AG09309 (cell line): ENCODE measurements around the gene TACC2.

ENCODE experiments used
- DNase-seq: peaks from one replicate; pipeline ENCODE4 v3.0.0-alpha.2; 2010; ENCODE audit warnings: low read depth
- H3K4me3 ChIP-seq: 2 replicates; pipeline ENCODE4 v1.5.1; 2011; ENCODE audit warnings: mild to moderate bottlenecking, low read depth, low read length, moderate library complexity; ENCODE audit not compliant: control insufficient read depth
- TF ChIP-seq, protein P1 (sequence below): IDR thresholded peaks from 2 replicates; pipeline ENCODE4 v1.5.1; 2011; ENCODE audit warnings: mild to moderate bottlenecking, low read depth, low read length, inconsistent platforms; ENCODE audit not compliant: insufficient read depth, control insufficient read depth; ENCODE audit errors: missing control alignments

TACC2 gene

GRCh38 chr10:122265896-122266295, 276.9 kb downstream of the TACC2 start:
- TF ChIP-seq, protein P1, sequence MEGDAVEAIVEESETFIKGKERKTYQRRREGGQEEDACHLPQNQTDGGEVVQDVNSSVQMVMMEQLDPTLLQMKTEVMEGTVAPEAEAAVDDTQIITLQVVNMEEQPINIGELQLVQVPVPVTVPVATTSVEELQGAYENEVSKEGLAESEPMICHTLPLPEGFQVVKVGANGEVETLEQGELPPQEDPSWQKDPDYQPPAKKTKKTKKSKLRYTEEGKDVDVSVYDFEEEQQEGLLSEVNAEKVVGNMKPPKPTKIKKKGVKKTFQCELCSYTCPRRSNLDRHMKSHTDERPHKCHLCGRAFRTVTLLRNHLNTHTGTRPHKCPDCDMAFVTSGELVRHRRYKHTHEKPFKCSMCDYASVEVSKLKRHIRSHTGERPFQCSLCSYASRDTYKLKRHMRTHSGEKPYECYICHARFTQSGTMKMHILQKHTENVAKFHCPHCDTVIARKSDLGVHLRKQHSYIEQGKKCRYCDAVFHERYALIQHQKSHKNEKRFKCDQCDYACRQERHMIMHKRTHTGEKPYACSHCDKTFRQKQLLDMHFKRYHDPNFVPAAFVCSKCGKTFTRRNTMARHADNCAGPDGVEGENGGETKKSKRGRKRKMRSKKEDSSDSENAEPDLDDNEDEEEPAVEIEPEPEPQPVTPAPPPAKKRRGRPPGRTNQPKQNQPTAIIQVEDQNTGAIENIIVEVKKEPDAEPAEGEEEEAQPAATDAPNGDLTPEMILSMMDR: no peak
- no peak for DNase-seq
- no peak overlapping the region for H3K4me3 ChIP-seq

DNA sequence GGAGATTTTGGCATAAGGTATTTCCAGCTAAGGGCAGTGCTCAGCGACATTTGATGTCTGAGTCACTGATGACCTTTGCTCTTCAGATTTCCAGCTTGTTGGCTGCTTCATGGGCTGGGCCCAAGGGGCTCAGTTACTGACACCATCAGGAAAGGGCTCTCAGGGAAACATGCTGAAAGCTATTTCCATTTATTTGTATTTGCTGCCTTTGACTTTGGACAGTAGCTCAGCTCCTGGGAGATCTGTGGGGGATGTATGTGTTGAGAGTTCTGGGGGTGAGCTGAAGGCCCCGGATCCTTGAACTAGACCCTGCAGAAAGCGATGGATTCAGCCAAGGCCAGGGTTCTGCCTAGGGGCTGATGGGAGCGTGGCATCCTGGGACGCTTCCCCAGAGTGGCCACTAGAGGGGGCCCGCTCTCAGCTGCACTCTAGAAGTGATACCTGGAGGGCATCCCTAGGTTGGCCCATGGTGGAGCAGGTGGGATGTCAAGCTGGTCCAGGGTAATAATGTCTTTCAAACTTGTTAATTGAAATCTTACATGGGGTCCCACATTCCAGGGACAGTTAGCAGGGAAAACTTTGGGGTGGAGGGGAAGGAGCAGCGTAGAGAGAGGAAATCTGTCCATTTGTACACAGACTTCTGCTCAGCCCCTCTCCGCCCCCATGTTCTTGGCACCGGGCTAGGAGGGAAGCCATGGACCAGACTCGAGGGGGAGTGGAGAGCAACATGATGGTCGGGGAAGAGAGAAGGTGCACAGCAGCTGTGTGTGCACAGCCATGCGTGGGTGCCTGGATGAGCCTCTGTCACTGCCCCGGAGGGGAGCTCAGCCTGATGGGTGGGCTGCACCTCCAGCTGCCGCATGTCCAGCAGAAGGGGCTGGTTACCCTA, 279.1 kb downstream of the TACC2 start:
- no peak for DNase-seq
- TF ChIP-seq, protein P1: peak; percentile 96
- no peak overlapping the region for H3K4me3 ChIP-seq

GRCh38 chr10:122269059-122269687, 280.2 kb downstream of the TACC2 start:
- DNase-seq: no peak
- no peak overlapping the region for H3K4me3 ChIP-seq
- TF ChIP-seq, protein P1: no peak

DNA sequence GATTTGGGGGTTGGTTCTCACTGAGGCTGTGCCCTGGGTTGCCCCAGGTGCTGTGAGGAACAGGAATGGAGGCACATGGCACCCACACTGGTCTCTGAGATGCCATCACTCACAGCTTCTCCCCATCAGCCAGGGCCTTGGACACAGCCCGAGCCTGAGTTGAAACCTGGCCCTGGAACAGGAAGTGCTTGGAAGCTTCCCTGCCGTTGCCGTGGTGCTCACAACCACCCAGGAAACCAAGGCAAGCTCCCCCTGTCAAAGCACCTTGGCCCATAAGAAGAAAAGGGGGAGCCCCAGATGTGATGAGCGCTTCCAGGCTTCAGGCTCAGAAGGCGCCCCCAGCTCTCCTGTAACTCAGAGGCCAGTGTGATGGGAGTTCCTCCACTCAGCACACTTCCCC, 282.1 kb downstream of the TACC2 start, which contains the start of gene BTBD16:
Gene BTBD16, plus strand, starts transcription at position 221 of the 400 bp plus-strand sequence. CDS start 3,786 bp downstream, outside the sequence.
- DNase-seq: no peak
- TF ChIP-seq, protein P1: no peak
- no peak within 1 kb of the TSS for H3K4me3 ChIP-seq

DNA sequence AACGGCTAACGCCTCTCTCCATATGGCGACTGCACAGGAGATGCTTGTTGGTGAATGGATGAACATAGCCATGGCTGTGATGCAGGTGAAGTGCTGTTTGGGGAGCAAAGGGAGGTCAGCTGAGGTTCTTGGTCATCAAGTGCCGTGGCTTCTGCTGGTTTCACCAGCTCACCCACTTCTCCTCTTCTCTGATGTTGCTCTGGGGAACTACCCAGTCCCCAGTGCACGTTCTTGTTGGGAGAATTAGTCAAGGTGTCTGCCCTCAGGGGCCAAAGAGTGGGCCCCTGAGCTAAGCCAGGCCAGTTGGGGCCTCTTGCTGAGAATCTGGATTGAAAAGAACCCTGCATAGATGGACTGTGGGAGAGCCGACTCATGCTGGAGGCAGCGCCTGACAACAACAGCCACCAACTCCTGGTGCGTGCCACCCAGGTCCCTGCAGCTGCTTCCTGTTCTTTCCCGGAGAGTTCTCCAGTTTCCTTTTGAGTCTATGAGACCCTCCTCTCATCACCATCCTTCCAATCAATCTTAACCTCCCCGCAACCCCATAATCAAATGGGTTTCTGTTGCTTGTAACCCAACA, 285.1 kb downstream of the TACC2 start:
- TF ChIP-seq, protein P1: no peak
- no peak for DNase-seq
- H3K4me3 ChIP-seq: no peak overlapping the region

DNA sequence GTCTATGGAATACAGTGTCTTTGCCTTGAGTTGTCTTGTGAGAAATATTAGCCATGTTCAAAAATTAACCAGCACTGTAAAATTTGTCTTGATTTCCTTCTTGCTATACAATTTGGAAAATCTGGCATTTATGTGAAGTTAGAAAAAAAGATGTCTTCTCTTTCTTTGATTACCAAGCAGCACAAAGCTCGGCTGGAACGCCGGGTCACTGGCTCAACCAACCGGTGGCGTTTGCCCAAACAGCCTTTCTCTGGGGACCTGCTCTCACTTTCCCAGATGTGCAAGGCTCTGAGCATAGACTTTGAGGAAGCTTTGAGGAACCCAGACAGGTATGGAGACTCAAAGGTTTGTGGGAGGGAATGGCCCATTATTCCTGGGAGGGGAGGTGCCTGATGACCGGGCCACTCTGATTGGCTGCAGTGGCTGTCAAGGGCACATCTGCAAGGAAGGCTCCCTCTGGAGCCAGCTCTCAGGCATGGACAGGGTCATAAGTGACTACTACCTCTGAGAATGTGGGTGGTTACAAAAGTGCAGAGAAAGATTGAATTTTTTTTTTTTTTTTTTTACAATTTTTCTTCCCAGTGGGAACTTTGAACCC, 287.7 kb downstream of the TACC2 start:
- DNase-seq: no peak
- H3K4me3 ChIP-seq: no peak overlapping the region
- TF ChIP-seq, protein P1: peak; percentile 18
